ENCODE data around the gene R3HCC1L.
"Not testable (repeated sequence)": the region's sequence is repeated elsewhere in the genome, so short reads cannot be mapped to it uniquely, and the experiment has no call there.

R3HCC1L gene

GRCh38 chr10:98107644-98108430, 26.6 kb upstream of the R3HCC1L start:
- no peaks in the 10 kb centered on the region for H3K9me3 Mint-ChIP-seq
- no peaks in the 10 kb centered on the region for H3K36me3 Mint-ChIP-seq (ENCODE audit: low read depth)
- no peak overlapping the region for H3K27ac Mint-ChIP-seq
- H3K27me3 Mint-ChIP-seq, result peaks cover 11% of the 10 kb centered on the region
- no peaks in the 10 kb centered on the region for H3K4me1 Mint-ChIP-seq
- no peak overlapping the region for H3K4me3 Mint-ChIP-seq
- DNase-seq, result no peak
- ATAC-seq, result no peak

GRCh38 chr10:98110356-98110755, 24.1 kb upstream of the R3HCC1L start:
- Mint-ChIP-seq H3K36me3 (ENCODE audit: low read depth) (no peaks in the 10 kb centered on the region), H3K4me1 (no peaks in the 10 kb centered on the region), H3K27me3 (peaks cover 25% of the 10 kb centered on the region), H3K4me3 (no peak overlapping the region), H3K27ac (no peak overlapping the region), H3K9me3 (no peaks in the 10 kb centered on the region)
- no peak for ATAC-seq
- no peak for DNase-seq

GRCh38 chr10:98115031-98115787, 19.2 kb upstream of the R3HCC1L start:
- DNase-seq (no peak), ATAC-seq (no peak)
- H3K27me3 Mint-ChIP-seq, result peaks cover 35% of the 10 kb centered on the region
- H3K27ac Mint-ChIP-seq, result no peak overlapping the region
- no peaks in the 10 kb centered on the region for H3K36me3 Mint-ChIP-seq (ENCODE audit: low read depth)
- no peak overlapping the region for H3K4me3 Mint-ChIP-seq
- H3K9me3 Mint-ChIP-seq, result no peaks in the 10 kb centered on the region
- H3K4me1 Mint-ChIP-seq, result no peaks in the 10 kb centered on the region

- H3K9me3 Mint-ChIP-seq, result peaks cover 26% of the 10 kb centered on the region
- peaks cover 16% of the 10 kb centered on the region for H3K36me3 Mint-ChIP-seq (ENCODE audit: low read depth)
- no peak overlapping the region for H3K27ac Mint-ChIP-seq
- DNase-seq (no peak), ATAC-seq (no peak)
- H3K27me3 Mint-ChIP-seq, result peaks cover 37% of the 10 kb centered on the region
- no peaks in the 10 kb centered on the region for H3K4me1 Mint-ChIP-seq
- no peak overlapping the region for H3K4me3 Mint-ChIP-seq
These were observed 14.6 kb upstream of the R3HCC1L start for GRCh38 chr10:98119891-98120290.

GRCh38 chr10:98125940-98126631, 8.4 kb upstream of the R3HCC1L start:
- peaks cover 35% of the 10 kb centered on the region for H3K9me3 Mint-ChIP-seq
- H3K27ac Mint-ChIP-seq, result no peak overlapping the region
- peaks cover 17% of the 10 kb centered on the region for H3K36me3 Mint-ChIP-seq (ENCODE audit: low read depth)
- ATAC-seq (no peak), DNase-seq (no peak)
- H3K27me3 Mint-ChIP-seq, result peaks cover 36% of the 10 kb centered on the region
- no peaks in the 10 kb centered on the region for H3K4me1 Mint-ChIP-seq
- no peak overlapping the region for H3K4me3 Mint-ChIP-seq

GRCh38 chr10:98128802-98129201, 5.7 kb upstream of the R3HCC1L start:
- no peak for ATAC-seq
- Mint-ChIP-seq H3K27me3 (peaks cover 19% of the 10 kb centered on the region), H3K4me3 (no peak overlapping the region)

GRCh38 chr10:98131619-98132018, 2.8 kb upstream of the R3HCC1L start:
- no peak for ATAC-seq
- Mint-ChIP-seq H3K9me3 (peaks cover 4% of the 10 kb centered on the region), H3K4me3 (no peak overlapping the region), H3K4me1 (peaks cover 29% of the 10 kb centered on the region), H3K36me3 (ENCODE audit: low read depth) (peaks cover 3% of the 10 kb centered on the region), H3K27me3 (peaks cover 5% of the 10 kb centered on the region), H3K27ac (no peak overlapping the region)
- DNase-seq, result no peak

More at GRCh38 chr10:98128802-98129201, 5.7 kb upstream of the R3HCC1L start:
- Mint-ChIP-seq H3K4me1 (peaks cover 9% of the 10 kb centered on the region), H3K9me3 (peaks cover 19% of the 10 kb centered on the region), H3K27ac (no peak overlapping the region), H3K36me3 (ENCODE audit: low read depth) (peaks cover 7% of the 10 kb centered on the region)
- DNase-seq, result no peak

GRCh38 chr10:98133075-98133752, 1.2 kb upstream of the R3HCC1L start:
- H3K27me3 Mint-ChIP-seq; H3K36me3 Mint-ChIP-seq (ENCODE audit: low read depth); H3K9me3 Mint-ChIP-seq; DNase-seq; ATAC-seq: not testable (repeated sequence)
- Mint-ChIP-seq H3K27ac (peak overlapping the region; percentile 52), H3K4me1 (peaks cover 43% of the 10 kb centered on the region), H3K4me3 (peak overlapping the region; percentile 5)

GRCh38 chr10:98134117-98134430, 383 bp upstream of the R3HCC1L start:
- Mint-ChIP-seq H3K36me3 (ENCODE audit: low read depth) (peaks cover 9% of the 10 kb centered on the region), H3K27me3 (no peaks in the 10 kb centered on the region), H3K4me1 (peaks cover 48% of the 10 kb centered on the region), H3K27ac (peak overlapping the region; percentile 91), H3K9me3 (peaks cover 4% of the 10 kb centered on the region), H3K4me3 (peak overlapping the region; percentile 94)
- ATAC-seq (peak; percentile 3), DNase-seq (no peak)

GRCh38 chr10:98135222-98135899, 904 bp downstream of the R3HCC1L start:
- ATAC-seq, result no peak
- H3K27me3 Mint-ChIP-seq, result no peaks in the 10 kb centered on the region
- H3K4me3 Mint-ChIP-seq, result peak overlapping the region; percentile 94
- H3K4me1 Mint-ChIP-seq, result peaks cover 58% of the 10 kb centered on the region
- peaks cover 10% of the 10 kb centered on the region for H3K36me3 Mint-ChIP-seq (ENCODE audit: low read depth)
- peak overlapping the region; percentile 91 for H3K27ac Mint-ChIP-seq
- peaks cover 4% of the 10 kb centered on the region for H3K9me3 Mint-ChIP-seq
- DNase-seq, result no peak

- not testable (repeated sequence) for H3K27ac Mint-ChIP-seq, H3K4me3 Mint-ChIP-seq, ATAC-seq, H3K9me3 Mint-ChIP-seq, H3K27me3 Mint-ChIP-seq, DNase-seq
- Mint-ChIP-seq H3K4me1 (peaks cover 70% of the 10 kb centered on the region), H3K36me3 (ENCODE audit: low read depth) (peaks cover 11% of the 10 kb centered on the region)
These were observed 2.3 kb downstream of the R3HCC1L start for GRCh38 chr10:98136775-98137174.

GRCh38 chr10:98138031-98138430, 3.6 kb downstream of the R3HCC1L start:
- H3K4me1 Mint-ChIP-seq, result peaks cover 78% of the 10 kb centered on the region
- H3K27me3 Mint-ChIP-seq, result no peaks in the 10 kb centered on the region
- no peak overlapping the region for H3K27ac Mint-ChIP-seq
- H3K36me3 Mint-ChIP-seq (ENCODE audit: low read depth), result peaks cover 11% of the 10 kb centered on the region
- ATAC-seq (no peak), DNase-seq (no peak)
- peaks cover 4% of the 10 kb centered on the region for H3K9me3 Mint-ChIP-seq
- no peak overlapping the region for H3K4me3 Mint-ChIP-seq

GRCh38 chr10:98139431-98139830, 5.0 kb downstream of the R3HCC1L start:
- no peak for ATAC-seq
- Mint-ChIP-seq H3K4me3 (no peak overlapping the region), H3K27ac (no peak overlapping the region), H3K9me3 (no peaks in the 10 kb centered on the region), H3K36me3 (ENCODE audit: low read depth) (peaks cover 11% of the 10 kb centered on the region), H3K4me1 (peaks cover 72% of the 10 kb centered on the region), H3K27me3 (no peaks in the 10 kb centered on the region)
- DNase-seq, result no peak
